ENCODE data around the gene FHIT.

Gene FHIT

DNA sequence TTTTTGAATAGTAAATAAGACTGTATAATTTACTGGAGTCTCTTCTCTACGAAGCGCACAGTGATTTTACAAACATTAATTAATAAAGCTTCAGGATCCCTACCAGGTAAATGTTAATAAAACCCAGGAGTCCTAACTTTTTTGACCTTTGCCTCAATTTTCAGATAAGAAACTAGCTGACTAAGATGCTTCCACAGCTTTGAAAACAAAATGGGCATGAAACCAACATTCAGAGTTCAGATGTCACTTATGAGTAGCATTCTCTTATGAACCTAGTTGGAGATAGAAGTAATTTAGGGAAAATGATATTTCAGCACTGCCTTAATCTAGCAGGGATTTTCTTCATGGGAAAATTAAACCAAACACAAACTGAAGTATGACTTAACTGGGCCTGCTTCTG is 13.0 kb upstream of the FHIT start:
- H3K9me3 ChIP-seq (ENCODE audit: control insufficient read depth, insufficient read depth, low read depth, low read length) = no peaks in the 10 kb centered on the region
- H3K4me3 ChIP-seq (ENCODE audit: low read depth, low read length) = no peak overlapping the region
- H3K27ac ChIP-seq (ENCODE audit: low read depth, low read length) = no peak overlapping the region
- H3K9ac ChIP-seq (ENCODE audit: low read length) = no peak overlapping the region
- H3K27me3 ChIP-seq (ENCODE audit: control insufficient read depth, insufficient read depth, low read length) = no peaks in the 10 kb centered on the region
- no peaks in the 10 kb centered on the region for H3K36me3 ChIP-seq (ENCODE audit: control insufficient read depth, insufficient read depth, low read length)
- no peaks in the 10 kb centered on the region for H3K4me1 ChIP-seq (ENCODE audit: control insufficient read depth, insufficient read depth, low read length)

DNA sequence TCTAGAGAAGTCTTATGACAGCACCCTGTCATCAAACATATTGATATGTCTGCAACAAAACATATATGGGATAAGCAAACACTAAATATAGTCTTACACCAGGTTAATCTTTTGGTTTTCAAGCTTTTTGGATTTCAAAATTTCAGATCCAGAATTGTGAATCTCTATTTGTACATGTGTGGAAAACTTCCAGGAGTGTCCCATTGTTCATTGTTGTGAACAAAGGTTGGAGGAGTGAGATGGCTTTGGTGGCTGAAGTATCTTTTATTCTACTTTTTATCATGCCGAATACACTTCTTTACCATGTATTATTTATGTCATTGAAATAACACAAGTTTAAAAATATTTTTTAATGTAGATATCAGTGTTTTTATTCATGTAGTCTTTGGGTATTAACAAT is 5.9 kb upstream of the FHIT start:
- Histone ChIP-seq H3K27ac (ENCODE audit: low read depth, low read length) (no peak overlapping the region), H3K4me3 (ENCODE audit: low read depth, low read length) (no peak overlapping the region), H3K4me1 (ENCODE audit: control insufficient read depth, insufficient read depth, low read length) (peaks cover under 1% of the 10 kb centered on the region), H3K9me3 (ENCODE audit: control insufficient read depth, insufficient read depth, low read depth, low read length) (no peaks in the 10 kb centered on the region), H3K36me3 (ENCODE audit: control insufficient read depth, insufficient read depth, low read length) (no peaks in the 10 kb centered on the region), H3K9ac (ENCODE audit: low read length) (no peak overlapping the region), H3K27me3 (ENCODE audit: control insufficient read depth, insufficient read depth, low read length) (no peaks in the 10 kb centered on the region)

DNA sequence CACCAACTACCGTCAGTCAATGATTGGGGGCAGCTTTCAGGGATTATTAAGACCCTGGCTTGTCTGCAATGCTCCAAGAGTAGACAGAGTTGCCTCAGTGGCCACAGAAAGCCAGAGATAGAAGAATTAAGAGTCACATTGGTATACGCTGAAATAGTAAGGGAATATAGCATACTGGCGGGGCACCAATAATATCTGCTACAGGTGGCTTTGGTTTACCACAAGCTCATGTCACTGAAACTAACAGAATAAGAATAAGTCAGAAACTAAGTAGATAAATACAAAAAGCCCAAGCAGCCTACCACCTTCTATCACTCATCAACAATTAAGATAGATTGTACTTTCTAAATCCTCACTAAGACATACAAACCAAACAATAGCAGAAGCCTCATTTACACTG is 2.5 kb upstream of the FHIT start:
- H3K36me3 ChIP-seq (ENCODE audit: control insufficient read depth, insufficient read depth, low read length) = no peaks in the 10 kb centered on the region
- H3K27me3 ChIP-seq (ENCODE audit: control insufficient read depth, insufficient read depth, low read length) = no peaks in the 10 kb centered on the region
- no peak overlapping the region for H3K9ac ChIP-seq (ENCODE audit: low read length)
- H3K9me3 ChIP-seq (ENCODE audit: control insufficient read depth, insufficient read depth, low read depth, low read length) = no peaks in the 10 kb centered on the region
- H3K4me1 ChIP-seq (ENCODE audit: control insufficient read depth, insufficient read depth, low read length) = peaks cover 12% of the 10 kb centered on the region
- H3K4me3 ChIP-seq (ENCODE audit: low read depth, low read length) = no peak overlapping the region
- H3K27ac ChIP-seq (ENCODE audit: low read depth, low read length) = no peak overlapping the region

DNA sequence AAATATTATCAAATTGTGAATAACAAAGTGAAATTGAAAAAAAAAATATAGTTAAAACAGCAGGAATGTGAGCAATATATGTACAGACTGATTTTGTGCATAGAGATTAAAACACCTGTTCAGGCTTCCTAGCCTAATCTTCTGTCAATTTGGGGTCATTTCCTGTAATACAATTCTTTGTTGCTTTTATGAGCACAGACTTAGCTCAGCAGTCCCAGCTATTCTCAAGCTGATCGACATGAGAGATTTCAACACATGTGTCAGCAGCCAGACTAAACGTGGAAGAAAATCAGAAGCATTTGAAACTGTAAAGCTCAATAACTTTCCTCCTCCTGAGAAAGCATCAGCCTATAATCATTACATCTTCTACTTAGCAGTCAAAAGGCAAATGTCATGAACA is 1.6 kb upstream of the FHIT start:
- no peak overlapping the region for H3K9ac ChIP-seq (ENCODE audit: low read length)
- H3K4me3 ChIP-seq (ENCODE audit: low read depth, low read length) = no peak overlapping the region
- H3K36me3 ChIP-seq (ENCODE audit: control insufficient read depth, insufficient read depth, low read length) = no peaks in the 10 kb centered on the region
- H3K27me3 ChIP-seq (ENCODE audit: control insufficient read depth, insufficient read depth, low read length) = no peaks in the 10 kb centered on the region
- no peak overlapping the region for H3K27ac ChIP-seq (ENCODE audit: low read depth, low read length)
- H3K4me1 ChIP-seq (ENCODE audit: control insufficient read depth, insufficient read depth, low read length) = peaks cover 12% of the 10 kb centered on the region
- no peaks in the 10 kb centered on the region for H3K9me3 ChIP-seq (ENCODE audit: control insufficient read depth, insufficient read depth, low read depth, low read length)

DNA sequence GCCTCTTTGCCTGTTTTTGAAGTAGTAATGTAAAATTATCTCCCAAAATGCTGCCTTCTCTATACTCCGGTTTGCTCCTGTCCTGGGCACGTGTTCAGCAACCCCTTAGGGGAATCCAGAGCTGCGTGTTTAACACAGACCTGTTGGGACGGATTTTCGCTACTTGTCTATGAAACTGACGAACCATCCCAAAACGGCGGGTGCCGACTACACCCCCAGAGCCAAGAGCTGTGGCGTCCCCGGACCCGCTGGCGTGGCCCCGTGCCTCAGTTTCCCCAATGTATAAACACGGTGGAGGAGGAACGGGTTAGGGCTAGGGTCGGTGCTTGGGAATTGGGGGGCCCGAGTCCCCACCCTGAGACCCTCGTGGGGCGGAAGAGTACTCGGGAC is 473 bp downstream of the FHIT start:
- Histone ChIP-seq H3K9ac (ENCODE audit: low read length) (no peak overlapping the region), H3K36me3 (ENCODE audit: control insufficient read depth, insufficient read depth, low read length) (no peaks in the 10 kb centered on the region), H3K4me3 (ENCODE audit: low read depth, low read length) (peak overlapping the region; percentile 82), H3K27me3 (ENCODE audit: control insufficient read depth, insufficient read depth, low read length) (no peaks in the 10 kb centered on the region), H3K9me3 (ENCODE audit: control insufficient read depth, insufficient read depth, low read depth, low read length) (no peaks in the 10 kb centered on the region), H3K27ac (ENCODE audit: low read depth, low read length) (no peak overlapping the region), H3K4me1 (ENCODE audit: control insufficient read depth, insufficient read depth, low read length) (peaks cover 12% of the 10 kb centered on the region)

DNA sequence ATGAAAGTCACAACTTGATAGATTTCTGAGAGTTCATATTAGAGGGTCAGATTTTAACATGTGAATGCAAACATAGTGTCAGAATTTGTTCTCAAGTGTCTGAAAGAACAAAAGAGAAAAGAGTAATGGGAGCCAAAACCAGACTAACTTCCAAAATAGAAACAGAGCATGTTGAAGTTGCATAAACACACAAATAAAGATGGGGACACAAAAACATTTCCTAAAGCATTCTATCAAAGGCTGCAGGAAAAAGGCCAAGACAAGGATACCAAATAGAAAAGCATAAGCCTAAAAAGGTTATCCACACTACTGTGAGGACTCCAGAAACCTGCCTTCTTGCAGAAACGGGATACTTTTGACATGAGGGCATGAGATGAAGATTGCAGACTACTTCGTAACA is 2.8 kb downstream of the FHIT start:
- H3K4me1 ChIP-seq (ENCODE audit: control insufficient read depth, insufficient read depth, low read length) = peaks cover 12% of the 10 kb centered on the region
- H3K9me3 ChIP-seq (ENCODE audit: control insufficient read depth, insufficient read depth, low read depth, low read length) = no peaks in the 10 kb centered on the region
- no peak overlapping the region for H3K9ac ChIP-seq (ENCODE audit: low read length)
- H3K36me3 ChIP-seq (ENCODE audit: control insufficient read depth, insufficient read depth, low read length) = no peaks in the 10 kb centered on the region
- H3K27me3 ChIP-seq (ENCODE audit: control insufficient read depth, insufficient read depth, low read length) = no peaks in the 10 kb centered on the region
- no peak overlapping the region for H3K4me3 ChIP-seq (ENCODE audit: low read depth, low read length)
- H3K27ac ChIP-seq (ENCODE audit: low read depth, low read length) = no peak overlapping the region

DNA sequence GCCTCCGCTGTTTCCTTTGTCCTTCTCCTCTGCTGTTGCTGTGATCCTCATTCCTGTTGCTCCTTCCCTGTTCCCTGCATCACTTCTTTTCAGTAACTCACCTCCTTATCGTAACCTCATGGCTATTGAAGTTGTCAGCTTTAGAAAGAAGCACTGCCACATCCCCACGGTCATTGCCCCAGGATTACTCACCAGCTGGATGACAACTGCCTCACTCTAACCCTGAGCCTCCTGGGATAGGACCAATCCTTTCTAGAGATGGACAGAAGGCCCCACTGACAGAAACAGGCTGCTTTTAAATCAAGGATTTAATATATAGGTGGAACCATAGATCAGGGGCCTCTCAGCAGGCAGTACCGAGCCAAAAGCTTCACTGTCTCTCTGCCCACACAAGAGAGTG is 4.1 kb downstream of the FHIT start:
- Histone ChIP-seq H3K27ac (ENCODE audit: low read depth, low read length) (no peak overlapping the region), H3K27me3 (ENCODE audit: control insufficient read depth, insufficient read depth, low read length) (no peaks in the 10 kb centered on the region), H3K9me3 (ENCODE audit: control insufficient read depth, insufficient read depth, low read depth, low read length) (no peaks in the 10 kb centered on the region), H3K4me1 (ENCODE audit: control insufficient read depth, insufficient read depth, low read length) (peaks cover 19% of the 10 kb centered on the region), H3K9ac (ENCODE audit: low read length) (no peak overlapping the region), H3K36me3 (ENCODE audit: control insufficient read depth, insufficient read depth, low read length) (no peaks in the 10 kb centered on the region), H3K4me3 (ENCODE audit: low read depth, low read length) (no peak overlapping the region)

DNA sequence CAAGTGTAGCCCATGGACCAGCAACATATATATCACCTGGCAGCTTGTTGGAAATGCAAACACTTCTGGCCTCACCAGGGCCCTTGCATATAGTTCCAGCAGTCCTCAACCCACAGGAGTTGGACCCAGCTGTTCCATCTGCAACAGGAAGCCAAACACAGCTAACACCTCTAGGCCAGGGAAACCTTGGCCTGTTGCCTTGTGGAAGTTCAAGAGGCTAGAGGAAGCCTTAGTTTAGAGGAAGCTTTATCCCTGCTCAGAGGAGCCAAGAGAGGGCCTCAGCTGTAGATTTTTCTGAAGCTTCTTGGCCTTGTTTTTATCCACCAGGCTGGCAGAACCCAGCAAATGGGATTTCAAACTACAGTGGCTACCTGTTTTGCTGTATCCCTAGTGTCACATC is 11.4 kb downstream of the FHIT start:
- no peaks in the 10 kb centered on the region for H3K27me3 ChIP-seq (ENCODE audit: control insufficient read depth, insufficient read depth, low read length)
- peaks cover 46% of the 10 kb centered on the region for H3K4me1 ChIP-seq (ENCODE audit: control insufficient read depth, insufficient read depth, low read length)
- no peak overlapping the region for H3K4me3 ChIP-seq (ENCODE audit: low read depth, low read length)
- H3K9ac ChIP-seq (ENCODE audit: low read length) = no peak overlapping the region
- no peaks in the 10 kb centered on the region for H3K36me3 ChIP-seq (ENCODE audit: control insufficient read depth, insufficient read depth, low read length)
- H3K27ac ChIP-seq (ENCODE audit: low read depth, low read length) = no peak overlapping the region
- no peaks in the 10 kb centered on the region for H3K9me3 ChIP-seq (ENCODE audit: control insufficient read depth, insufficient read depth, low read depth, low read length)

DNA sequence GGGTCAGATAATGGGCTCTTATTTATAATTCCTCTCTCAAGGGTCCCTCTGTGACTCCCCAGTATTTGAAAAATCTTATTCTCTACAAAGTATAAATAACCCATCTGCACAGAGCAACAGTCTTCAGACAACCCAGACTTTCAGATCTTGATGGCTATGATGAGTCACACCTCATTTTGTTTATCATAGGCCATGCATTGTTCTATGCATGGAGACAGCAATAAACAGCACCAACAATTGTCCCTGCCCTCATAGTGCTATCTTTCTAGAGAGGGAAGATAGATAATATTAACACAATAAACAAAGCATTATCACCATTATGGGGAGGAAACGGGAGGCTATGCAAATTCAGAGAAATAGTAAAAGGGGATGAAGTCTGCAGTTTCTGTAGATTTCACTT is 13.4 kb downstream of the FHIT start:
- no peaks in the 10 kb centered on the region for H3K9me3 ChIP-seq (ENCODE audit: control insufficient read depth, insufficient read depth, low read depth, low read length)
- no peak overlapping the region for H3K9ac ChIP-seq (ENCODE audit: low read length)
- H3K4me3 ChIP-seq (ENCODE audit: low read depth, low read length) = no peak overlapping the region
- no peaks in the 10 kb centered on the region for H3K36me3 ChIP-seq (ENCODE audit: control insufficient read depth, insufficient read depth, low read length)
- H3K4me1 ChIP-seq (ENCODE audit: control insufficient read depth, insufficient read depth, low read length) = peaks cover 45% of the 10 kb centered on the region
- H3K27me3 ChIP-seq (ENCODE audit: control insufficient read depth, insufficient read depth, low read length) = no peaks in the 10 kb centered on the region
- H3K27ac ChIP-seq (ENCODE audit: low read depth, low read length) = no peak overlapping the region

DNA sequence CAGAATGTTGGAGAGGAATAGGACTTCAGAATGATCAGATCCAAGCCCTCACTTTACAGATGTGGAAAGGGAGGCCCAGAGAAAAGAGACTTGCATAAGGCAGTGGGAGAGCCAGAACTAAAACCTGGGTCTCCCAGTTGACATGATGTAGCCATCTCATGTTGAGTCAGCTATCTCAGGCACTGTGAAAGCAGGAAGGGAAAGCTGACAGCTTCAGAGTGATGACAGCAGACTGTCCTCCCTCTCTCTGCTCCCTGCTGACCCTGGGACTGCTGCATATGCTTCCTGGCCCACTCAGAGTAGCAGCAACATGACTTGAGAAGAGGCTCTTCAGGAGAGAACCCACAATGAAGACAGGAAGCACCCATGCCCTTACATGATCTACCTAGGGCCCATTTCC is 14.7 kb downstream of the FHIT start:
- Histone ChIP-seq H3K27me3 (ENCODE audit: control insufficient read depth, insufficient read depth, low read length) (no peaks in the 10 kb centered on the region), H3K36me3 (ENCODE audit: control insufficient read depth, insufficient read depth, low read length) (no peaks in the 10 kb centered on the region), H3K9me3 (ENCODE audit: control insufficient read depth, insufficient read depth, low read depth, low read length) (no peaks in the 10 kb centered on the region), H3K9ac (ENCODE audit: low read length) (no peak overlapping the region), H3K27ac (ENCODE audit: low read depth, low read length) (no peak overlapping the region), H3K4me3 (ENCODE audit: low read depth, low read length) (no peak overlapping the region), H3K4me1 (ENCODE audit: control insufficient read depth, insufficient read depth, low read length) (peaks cover 32% of the 10 kb centered on the region)

DNA sequence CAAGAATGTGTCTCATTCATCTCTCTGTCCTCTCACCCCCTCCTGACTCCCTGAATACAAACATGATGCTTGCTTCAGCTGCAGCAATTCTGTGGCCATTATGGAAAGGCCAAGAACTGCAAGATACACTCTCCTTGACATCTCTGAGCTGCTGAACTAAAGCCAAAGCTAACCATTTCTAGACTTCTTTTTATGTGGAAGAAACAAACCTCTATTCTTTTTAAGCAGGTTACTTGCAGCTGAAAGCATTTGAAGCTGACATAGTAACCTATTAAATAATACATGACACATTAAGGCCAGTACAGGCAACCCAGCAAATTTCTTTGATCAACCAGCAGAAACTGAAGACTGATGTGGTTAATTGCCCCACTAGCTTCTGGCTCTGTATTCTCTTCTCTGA is 17.5 kb downstream of the FHIT start:
- no peak overlapping the region for H3K9ac ChIP-seq (ENCODE audit: low read length)
- H3K9me3 ChIP-seq (ENCODE audit: control insufficient read depth, insufficient read depth, low read depth, low read length) = no peaks in the 10 kb centered on the region
- no peak overlapping the region for H3K27ac ChIP-seq (ENCODE audit: low read depth, low read length)
- H3K36me3 ChIP-seq (ENCODE audit: control insufficient read depth, insufficient read depth, low read length) = no peaks in the 10 kb centered on the region
- H3K4me3 ChIP-seq (ENCODE audit: low read depth, low read length) = no peak overlapping the region
- H3K27me3 ChIP-seq (ENCODE audit: control insufficient read depth, insufficient read depth, low read length) = no peaks in the 10 kb centered on the region
- H3K4me1 ChIP-seq (ENCODE audit: control insufficient read depth, insufficient read depth, low read length) = peaks cover 15% of the 10 kb centered on the region; the same call in 1 of the 2 replicates

DNA sequence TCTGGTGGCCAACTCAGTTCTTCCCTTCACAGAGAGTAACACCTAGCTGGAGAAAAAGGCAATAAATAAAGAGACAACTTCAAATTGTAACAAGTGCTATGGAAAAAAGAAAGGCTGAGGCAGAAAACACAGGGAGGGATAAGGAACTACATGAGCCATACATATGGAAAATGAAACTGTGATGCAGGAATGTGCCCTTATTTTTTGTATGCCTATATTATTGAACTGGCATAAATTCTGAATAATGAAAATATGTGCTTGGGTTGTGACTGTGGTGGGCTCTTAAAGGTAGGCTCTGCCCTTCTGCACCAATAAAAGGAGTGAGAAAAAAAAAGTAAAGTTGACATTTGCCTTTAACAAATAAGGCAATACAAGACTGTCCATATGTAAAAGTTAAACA is 19.6 kb downstream of the FHIT start:
- Histone ChIP-seq H3K36me3 (ENCODE audit: control insufficient read depth, insufficient read depth, low read length) (no peaks in the 10 kb centered on the region), H3K4me3 (ENCODE audit: low read depth, low read length) (no peak overlapping the region), H3K27me3 (ENCODE audit: control insufficient read depth, insufficient read depth, low read length) (no peaks in the 10 kb centered on the region), H3K9me3 (ENCODE audit: control insufficient read depth, insufficient read depth, low read depth, low read length) (no peaks in the 10 kb centered on the region), H3K4me1 (ENCODE audit: control insufficient read depth, insufficient read depth, low read length) (peaks cover 5% of the 10 kb centered on the region; the same call in 1 of the 2 replicates), H3K9ac (ENCODE audit: low read length) (no peak overlapping the region), H3K27ac (ENCODE audit: low read depth, low read length) (no peak overlapping the region)
